T-helper 17 cell (primary cell): Measurements from ENCODE around the gene NCOA7. TPM values are rescaled to one million over a fixed set of nuclear protein-coding genes. Genes with fewer than 3 reads are reported as not detected.
A peak's percentile ranks its signal among the peaks of the same experiment; 100 is the strongest.
"Not testable (repeated sequence)": the region's sequence is repeated elsewhere in the genome, so short reads cannot be mapped to it uniquely, and the experiment has no call there.

Experiments used
- ATAC-seq: fragments of 150-1000 bp; cut with Tn5 transposase; 2 replicates; pipeline ENCODE4 v1.10.0; 2021; ENCODE audit warnings: mild to moderate bottlenecking, moderate library complexity
- DNase-seq, 3 donors: peaks; one replicate each; pipeline versions ENCODE4 v3.0.0 to v3.0.0-alpha.2; 2020 to 2021
- H3K9me3 ChIP-seq: one replicate; pipeline ENCODE4 v1.7.0; 2013; ENCODE audit warnings: low read length, mild to moderate bottlenecking; ENCODE audit not compliant: control insufficient read depth, poor library complexity, severe bottlenecking
- H3K27ac Mint-ChIP-seq: one replicate; pipeline ENCODE4 v1.8.0; 2022; ENCODE audit warnings: mild to moderate bottlenecking, moderate library complexity, mixed read lengths
- H3K27me3 Mint-ChIP-seq: one replicate; pipeline ENCODE4 v1.8.0; 2022; ENCODE audit warnings: mixed read lengths
- H3K36me3 Mint-ChIP-seq: one replicate; pipeline ENCODE4 v1.8.0; 2022; ENCODE audit warnings: low read depth, mixed read lengths
- H3K4me1 Mint-ChIP-seq: one replicate; pipeline ENCODE4 v1.8.0; 2022; ENCODE audit warnings: mild to moderate bottlenecking, mixed read lengths
- H3K4me3 Mint-ChIP-seq: one replicate; pipeline ENCODE4 v1.8.0; 2022; ENCODE audit warnings: mild to moderate bottlenecking, moderate library complexity, mixed read lengths
- total RNA-seq, 4 donors: library from RNA in 2 of 4; stranded (reverse) in 2 of 4; gene quantifications; one replicate each; pipeline ENCODE4 v1.2.3 and lab custom pipeline; 2022 to 2026

The NCOA7 gene
- total RNA-seq, 2 donors from 2014 or later: 49.5 to 62.4 TPM

DNA sequence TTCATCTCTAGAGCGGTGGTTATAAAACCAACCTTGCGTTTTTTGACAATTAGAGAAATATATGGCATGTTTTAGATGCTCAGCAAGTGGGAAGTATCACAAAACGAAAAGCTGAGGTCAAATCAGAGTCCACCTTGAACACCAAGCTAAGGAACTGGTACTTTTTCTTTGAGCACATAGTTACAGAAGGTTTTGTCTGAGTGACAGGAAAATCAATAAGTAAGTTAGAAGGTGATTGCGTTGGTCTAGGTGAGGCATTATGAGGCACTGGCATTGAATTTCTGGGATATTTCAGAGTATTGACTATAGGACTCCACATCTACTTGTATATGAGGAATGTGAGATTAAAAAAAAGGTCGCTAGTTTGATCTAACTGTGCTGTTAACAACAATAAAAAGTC, 165.2 kb downstream of the NCOA7 start:
- no peak for DNase-seq
- no peak overlapping the region for H3K4me3 Mint-ChIP-seq
- peaks cover 19% of the 10 kb centered on the region for H3K4me1 Mint-ChIP-seq

DNA sequence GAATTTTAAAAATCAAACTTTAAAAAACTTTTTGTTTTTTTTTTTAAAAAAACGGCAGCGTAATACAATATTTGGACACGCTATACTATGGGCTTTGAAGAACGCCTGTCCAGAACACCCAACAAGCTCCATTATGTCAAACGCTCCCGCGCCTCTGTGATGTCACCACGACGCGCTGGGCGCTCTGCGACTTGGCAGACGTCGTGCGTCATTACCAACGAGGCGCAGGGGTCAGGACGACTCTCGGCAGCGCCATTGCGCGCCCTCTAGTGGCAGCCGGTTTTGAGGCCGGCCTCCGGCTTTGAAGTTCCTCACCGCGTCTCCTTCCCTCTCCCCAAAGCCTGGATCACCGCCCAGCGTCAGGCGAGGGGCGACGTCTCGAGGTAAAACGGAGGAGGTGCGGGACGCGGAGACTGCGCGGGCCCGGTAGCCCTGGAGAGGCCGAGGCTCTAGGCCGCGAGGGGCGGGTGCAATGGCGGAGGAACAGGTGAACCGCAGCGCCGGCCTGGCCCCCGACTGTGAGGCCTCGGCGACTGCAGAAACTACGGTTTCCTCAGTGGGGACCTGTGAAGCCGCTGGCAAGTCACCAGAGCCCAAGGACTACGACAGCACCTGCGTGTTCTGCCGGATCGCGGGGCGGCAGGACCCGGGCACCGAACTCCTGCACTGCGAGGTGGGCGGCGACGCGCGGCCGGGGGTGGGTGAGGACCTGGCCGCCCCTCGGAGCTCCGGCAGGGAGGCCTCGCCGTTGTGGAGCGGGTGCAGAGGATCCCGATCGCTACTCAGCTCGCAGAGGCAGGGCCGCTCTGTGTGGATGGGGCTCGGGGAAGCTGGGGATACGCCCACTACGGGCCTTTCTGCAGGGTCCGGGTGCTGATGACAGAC, 166.0 kb downstream of the NCOA7 start, which contains the start of gene HINT3:
Gene HINT3 (plus strand): TSS at position 265 of the 885 bp plus-strand sequence. CDS start 208 bp downstream, at position 473.
- Mint-ChIP-seq H3K36me3 (peaks cover 5% of the 10 kb centered on the region), H3K27me3 (peaks cover 18% of the 10 kb centered on the region), H3K4me1 (peaks cover 18% of the 10 kb centered on the region), H3K4me3 (no peak within 1 kb of the TSS), H3K27ac (no peak within 1 kb of the TSS)
- DNase-seq (peak; percentile 95 to 99 (median 98)), ATAC-seq (peak; percentile 89)
- H3K9me3 ChIP-seq: no peaks in the 10 kb centered on the region

More for the DNA sequence above, 165.2 kb downstream of the NCOA7 start:
- H3K27me3 Mint-ChIP-seq: peaks cover 26% of the 10 kb centered on the region
- H3K27ac Mint-ChIP-seq: no peak overlapping the region
- no peaks in the 10 kb centered on the region for H3K9me3 ChIP-seq
- no peak for ATAC-seq
- H3K36me3 Mint-ChIP-seq: peaks cover 5% of the 10 kb centered on the region

DNA sequence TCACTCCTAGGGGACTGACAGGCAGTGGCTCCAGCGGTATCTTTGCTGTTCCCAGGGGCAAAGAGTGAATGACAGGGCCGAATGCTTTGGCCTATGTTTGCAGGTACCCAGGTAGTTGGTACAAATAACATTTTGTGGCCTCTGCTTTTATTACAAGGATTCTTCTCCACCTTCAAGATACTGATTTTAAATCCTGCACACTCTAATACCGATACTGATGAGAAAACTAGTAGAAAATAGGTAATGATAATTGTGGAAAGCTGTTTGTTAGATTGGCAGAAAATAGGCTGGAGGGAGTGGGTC, 166.6 kb downstream of the NCOA7 start:
- Mint-ChIP-seq H3K36me3 (peaks cover 1% of the 10 kb centered on the region), H3K27me3 (peaks cover 12% of the 10 kb centered on the region), H3K4me3 (no peak overlapping the region), H3K4me1 (peaks cover 14% of the 10 kb centered on the region), H3K27ac (no peak overlapping the region)
- ATAC-seq (no peak), DNase-seq (no peak)
- H3K9me3 ChIP-seq: no peaks in the 10 kb centered on the region

DNA sequence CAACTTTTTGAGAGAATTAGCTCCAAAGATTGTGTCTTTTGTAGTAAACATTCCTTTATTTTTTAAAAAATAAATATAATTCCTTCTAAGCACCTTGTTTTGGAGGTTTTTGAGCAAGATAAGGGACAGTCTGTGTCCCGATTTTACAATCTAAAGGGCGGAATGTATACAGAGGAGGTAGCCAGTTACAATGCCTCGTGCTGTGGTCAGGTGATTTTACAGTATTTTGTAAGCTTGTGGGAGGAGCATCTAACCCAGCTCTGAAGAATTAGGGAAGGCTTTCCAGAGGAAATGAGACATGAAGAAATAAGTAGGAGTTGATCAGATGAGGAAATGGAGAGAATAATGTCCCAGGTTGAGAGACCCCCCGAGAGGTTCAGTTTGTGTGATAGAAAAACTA, 167.1 kb downstream of the NCOA7 start:
- no peaks in the 10 kb centered on the region for H3K9me3 ChIP-seq
- no peak overlapping the region for H3K27ac Mint-ChIP-seq
- peaks cover 9% of the 10 kb centered on the region for H3K27me3 Mint-ChIP-seq
- H3K36me3 Mint-ChIP-seq: no peaks in the 10 kb centered on the region
- DNase-seq (no peak), ATAC-seq (no peak)
- peaks cover 15% of the 10 kb centered on the region for H3K4me1 Mint-ChIP-seq
- no peak overlapping the region for H3K4me3 Mint-ChIP-seq

DNA sequence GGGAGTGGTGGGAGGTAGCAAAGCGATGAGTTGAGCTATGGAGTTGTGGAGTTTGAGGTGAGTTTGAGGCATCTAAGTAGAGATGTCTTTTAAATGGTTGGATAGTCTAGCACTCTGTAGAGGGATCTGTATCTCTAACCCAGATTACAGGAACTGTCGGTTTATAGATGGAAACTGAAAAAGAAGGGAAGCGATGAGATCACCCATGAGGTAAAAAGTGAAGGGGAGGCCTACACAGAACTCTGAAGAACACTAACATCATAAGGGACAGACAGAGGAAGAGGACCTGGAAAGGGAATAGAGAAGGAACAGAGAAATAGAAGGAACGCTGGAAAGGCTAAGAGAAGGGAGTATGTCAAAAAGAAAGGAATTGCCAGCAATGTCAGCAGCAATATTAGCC, 168.3 kb downstream of the NCOA7 start:
- Mint-ChIP-seq H3K4me1 (peaks cover 22% of the 10 kb centered on the region), H3K27ac (no peak overlapping the region), H3K27me3 (no peaks in the 10 kb centered on the region), H3K4me3 (no peak overlapping the region), H3K36me3 (no peaks in the 10 kb centered on the region)
- ATAC-seq: no peak
- H3K9me3 ChIP-seq: no peaks in the 10 kb centered on the region
- no peak for DNase-seq

DNA sequence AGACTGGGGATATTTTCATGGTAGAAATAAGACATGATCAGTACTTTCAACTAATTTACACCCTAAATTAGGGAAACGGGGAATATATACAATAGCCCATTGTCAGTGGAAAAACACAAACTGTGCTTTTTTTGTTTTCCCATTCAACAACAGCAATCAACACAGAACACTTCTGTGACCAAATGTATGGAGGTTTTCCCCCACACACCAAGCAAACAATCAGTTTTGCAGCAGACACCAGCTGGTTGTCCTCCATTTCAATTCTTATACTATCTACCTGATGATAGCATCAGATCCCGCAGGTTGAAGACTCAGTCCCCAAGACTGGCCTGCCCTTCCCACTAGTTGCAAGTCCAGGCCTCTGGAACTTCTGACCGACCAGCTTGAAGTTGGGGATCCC, 170.4 kb downstream of the NCOA7 start:
- ATAC-seq: no peak
- H3K27ac Mint-ChIP-seq: no peak overlapping the region
- H3K4me3 Mint-ChIP-seq: no peak overlapping the region

DNA sequence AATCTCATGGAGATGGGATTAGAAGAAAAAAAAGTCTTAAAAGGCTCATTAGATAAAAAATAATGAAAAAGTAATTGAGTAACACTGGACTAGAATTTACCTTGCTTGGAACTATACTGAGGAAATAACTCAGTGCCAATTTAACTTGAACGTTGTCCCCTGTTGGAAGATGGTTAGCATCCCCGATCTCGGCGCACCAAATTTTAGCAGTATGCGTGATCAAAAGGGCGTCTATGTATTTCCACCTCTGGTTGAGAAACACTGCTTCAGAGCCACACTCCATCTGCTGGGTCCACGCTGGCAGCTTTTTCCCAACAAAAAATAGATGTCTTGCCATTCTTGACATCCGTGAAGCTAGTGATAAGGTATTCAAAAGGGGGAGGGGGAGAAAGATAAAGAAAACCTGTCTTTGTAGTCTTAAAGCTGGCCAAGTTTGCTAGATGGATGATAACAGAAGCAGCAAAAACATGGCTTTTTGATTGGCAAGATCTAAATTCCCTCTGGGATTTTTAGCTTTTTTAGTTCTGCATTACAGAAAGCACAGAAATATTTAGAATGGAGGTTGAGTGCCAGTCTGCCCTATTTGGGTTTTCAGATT, 172.2 kb downstream of the NCOA7 start:
- Mint-ChIP-seq H3K4me3 (no peak overlapping the region), H3K36me3 (no peaks in the 10 kb centered on the region), H3K27me3 (no peaks in the 10 kb centered on the region), H3K4me1 (peaks cover 20% of the 10 kb centered on the region), H3K27ac (no peak overlapping the region)
- ATAC-seq: no peak
- no peaks in the 10 kb centered on the region for H3K9me3 ChIP-seq
- DNase-seq: no peak

More for the DNA sequence above, 170.4 kb downstream of the NCOA7 start:
- no peaks in the 10 kb centered on the region for H3K27me3 Mint-ChIP-seq
- no peak for DNase-seq
- no peaks in the 10 kb centered on the region for H3K9me3 ChIP-seq
- H3K36me3 Mint-ChIP-seq: no peaks in the 10 kb centered on the region
- peaks cover 21% of the 10 kb centered on the region for H3K4me1 Mint-ChIP-seq

DNA sequence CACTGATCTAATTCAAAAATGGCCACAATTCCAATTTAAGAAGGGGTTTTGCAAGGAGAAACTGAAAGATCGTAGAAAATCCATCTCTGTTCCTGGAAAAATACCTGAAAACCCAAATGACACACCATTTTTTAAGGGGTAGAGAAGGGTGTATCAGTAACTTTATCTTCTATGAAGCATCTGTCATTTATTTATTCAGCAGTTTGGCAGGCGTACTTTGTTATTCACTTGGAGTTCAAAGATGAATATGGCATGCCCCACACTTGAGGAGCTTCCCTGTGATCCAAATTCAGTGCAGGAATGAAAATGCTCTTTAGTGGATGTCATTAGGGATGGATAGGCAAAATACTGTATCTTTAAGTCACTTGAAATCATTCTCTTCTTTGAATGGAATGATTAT, 173.1 kb downstream of the NCOA7 start:
- ATAC-seq: no peak
- H3K27me3 Mint-ChIP-seq: no peaks in the 10 kb centered on the region
- H3K4me1 Mint-ChIP-seq: peaks cover 27% of the 10 kb centered on the region

DNA sequence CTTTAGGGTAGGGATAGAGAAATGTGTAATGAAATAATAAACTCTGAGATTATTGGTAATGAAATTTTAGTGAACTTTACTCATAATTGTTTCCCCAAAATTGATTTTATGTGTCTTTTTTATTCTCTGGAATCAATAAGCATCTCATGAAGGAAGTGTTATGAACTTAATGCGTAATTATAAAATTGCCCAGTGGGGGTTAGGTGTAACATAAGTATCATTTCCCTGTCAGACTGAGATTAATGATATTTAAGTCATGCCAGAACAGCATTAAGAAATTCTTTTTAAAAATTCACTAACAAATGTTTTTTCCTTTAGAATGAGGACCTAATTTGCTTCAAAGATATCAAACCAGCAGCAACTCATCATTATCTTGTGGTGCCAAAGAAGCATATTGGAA, 175.8 kb downstream of the NCOA7 start:
- DNase-seq (no peak), ATAC-seq (no peak)
- H3K4me3 Mint-ChIP-seq: no peak overlapping the region
- H3K4me1 Mint-ChIP-seq: peaks cover 36% of the 10 kb centered on the region
- H3K27me3 Mint-ChIP-seq: no peaks in the 10 kb centered on the region
- peak overlapping the region; percentile 73 for H3K27ac Mint-ChIP-seq
- no peaks in the 10 kb centered on the region for H3K9me3 ChIP-seq
- no peaks in the 10 kb centered on the region for H3K36me3 Mint-ChIP-seq

More for the DNA sequence above, 173.1 kb downstream of the NCOA7 start:
- peak overlapping the region; percentile 27 for H3K27ac Mint-ChIP-seq
- no peaks in the 10 kb centered on the region for H3K9me3 ChIP-seq
- no peak overlapping the region for H3K4me3 Mint-ChIP-seq
- no peak for DNase-seq
- H3K36me3 Mint-ChIP-seq: no peaks in the 10 kb centered on the region

DNA sequence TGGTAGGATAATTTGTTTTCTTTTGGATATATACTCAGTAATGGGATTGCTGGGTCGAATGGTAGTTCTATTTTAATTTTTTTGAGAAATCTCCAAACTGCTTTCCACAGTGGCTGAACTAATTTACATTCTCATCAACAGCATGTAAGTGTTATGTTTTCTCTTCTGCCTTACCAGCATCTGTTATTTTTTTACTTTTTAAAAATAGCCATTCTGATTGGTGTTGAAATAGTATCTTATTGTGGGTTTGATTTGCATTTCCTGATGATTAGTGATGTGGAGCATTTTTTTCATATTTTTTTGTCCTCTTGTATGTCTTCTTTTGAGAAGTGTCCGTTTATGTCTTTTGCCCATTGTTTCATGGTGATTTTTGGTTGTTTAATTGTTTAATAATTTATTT, 177.7 kb downstream of the NCOA7 start:
- Mint-ChIP-seq H3K4me1 (peaks cover 27% of the 10 kb centered on the region), H3K27ac (no peak overlapping the region), H3K27me3 (no peaks in the 10 kb centered on the region), H3K4me3 (no peak overlapping the region), H3K36me3 (no peaks in the 10 kb centered on the region)
- no peak for ATAC-seq
- no peak for DNase-seq
- no peaks in the 10 kb centered on the region for H3K9me3 ChIP-seq

DNA sequence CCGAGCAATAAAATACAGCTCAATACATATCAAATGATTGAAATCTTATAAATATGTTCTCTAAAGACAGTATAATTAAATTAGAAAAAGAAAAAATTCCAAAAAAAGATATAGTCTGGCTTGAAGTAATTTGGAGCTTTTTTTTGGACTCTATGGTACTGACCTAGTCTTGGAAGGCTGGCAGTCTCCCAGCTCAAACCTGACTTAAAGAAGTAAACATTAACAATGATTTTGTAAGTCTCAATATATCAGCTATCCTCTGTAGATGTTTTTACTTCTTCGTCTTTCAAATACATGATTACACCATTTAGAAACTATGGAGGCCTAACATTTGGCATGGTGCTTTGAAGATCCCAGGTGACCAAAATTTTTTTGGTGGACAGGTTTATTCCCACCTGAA, 180.0 kb downstream of the NCOA7 start:
- ATAC-seq (no peak), DNase-seq (no peak)
- Mint-ChIP-seq H3K27ac (no peak overlapping the region), H3K36me3 (no peaks in the 10 kb centered on the region), H3K4me1 (peaks cover 21% of the 10 kb centered on the region), H3K4me3 (no peak overlapping the region), H3K27me3 (no peaks in the 10 kb centered on the region)
- H3K9me3 ChIP-seq: no peaks in the 10 kb centered on the region

DNA sequence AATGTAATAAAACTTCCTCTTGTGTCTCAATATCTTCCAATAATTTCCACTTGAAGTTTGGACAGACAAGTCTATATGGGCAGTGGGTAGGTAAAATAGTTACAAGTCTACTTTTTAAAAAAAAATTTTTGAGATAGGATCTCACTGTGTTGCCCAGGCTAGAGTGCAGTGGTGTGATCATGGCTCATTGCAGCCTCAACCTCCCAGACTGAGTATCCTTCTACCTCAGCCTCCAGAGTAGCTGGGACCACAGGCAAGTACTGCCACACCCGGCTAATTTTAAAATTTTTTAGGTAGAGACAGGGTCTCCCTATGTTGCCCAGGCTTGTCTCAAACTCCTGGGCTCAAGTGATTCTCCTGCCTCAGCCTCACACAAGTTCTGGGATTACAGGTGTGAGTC, 181.7 kb downstream of the NCOA7 start:
- peaks cover 21% of the 10 kb centered on the region for H3K4me1 Mint-ChIP-seq
- not testable (repeated sequence) for DNase-seq, H3K27me3 Mint-ChIP-seq, ATAC-seq, H3K9me3 ChIP-seq, H3K27ac Mint-ChIP-seq, H3K36me3 Mint-ChIP-seq, H3K4me3 Mint-ChIP-seq

DNA sequence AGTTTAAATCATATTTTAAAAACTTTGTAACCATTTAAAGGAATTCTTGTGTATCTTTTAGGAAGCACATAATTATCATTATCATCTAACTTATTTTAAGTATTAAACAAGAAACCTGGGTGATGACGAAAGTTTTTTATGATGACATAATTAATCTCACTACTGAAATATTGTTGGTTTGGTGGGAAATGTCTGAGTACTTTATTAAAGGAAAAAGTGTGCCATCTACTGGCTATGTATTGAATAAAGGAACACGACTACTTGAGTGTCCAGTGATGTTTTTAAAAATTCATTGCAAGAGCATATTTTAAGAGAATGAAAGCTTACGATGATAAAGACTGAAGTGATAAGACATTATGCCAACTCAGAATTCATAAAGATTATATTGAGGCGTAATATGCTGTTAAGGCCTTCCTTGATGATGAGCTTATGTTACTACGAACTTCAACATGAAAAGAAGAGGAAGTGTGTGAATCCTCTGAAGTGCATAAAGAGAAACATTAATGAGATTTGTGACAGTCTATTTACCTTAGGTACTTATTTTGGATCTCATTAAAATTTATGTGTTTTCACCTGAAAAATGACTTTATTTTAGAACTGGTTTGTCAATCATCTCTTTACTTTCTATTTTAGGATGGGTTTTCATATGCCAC, 183.6 kb downstream of the NCOA7 start:
- Mint-ChIP-seq H3K4me3 (no peak overlapping the region), H3K4me1 (peaks cover 9% of the 10 kb centered on the region), H3K27me3 (no peaks in the 10 kb centered on the region), H3K36me3 (no peaks in the 10 kb centered on the region), H3K27ac (no peak overlapping the region)
- no peak for DNase-seq
- ATAC-seq: peak; percentile 71
- H3K9me3 ChIP-seq: no peaks in the 10 kb centered on the region
